ENCODE results near the gene TPRA1.

GRCh38 chr3:127606981-127607595 lies 16.6 kb upstream of the TPRA1 start:
- TF ChIP-seq MXI1 (IDR thresholded peaks at IDR 0.05; ENCODE audit: borderline replicate concordance, low read depth, low read length) = no peak
- no peak for TF ChIP-seq SMC3 (IDR thresholded peaks at IDR 0.05; ENCODE audit: low read depth, low read length)
- no peak for TF ChIP-seq POLR2A (IDR thresholded peaks at IDR 0.05; ENCODE audit: low read depth, low read length)
- no peak for TF ChIP-seq CTCF (conservative IDR thresholded peaks at IDR 0.05; ENCODE audit: low read depth, low read length)
- TF ChIP-seq RAD21 (IDR thresholded peaks at IDR 0.05; ENCODE audit: low read length) = no peak
